ENCODE results near the gene VAPB. TPM values are rescaled to one million over a fixed set of nuclear protein-coding genes. Genes with fewer than 3 reads are reported as not detected.

Gene VAPB
- total RNA-seq, 2 donors from 2014 or later, result 57.4 to 63.5 TPM

DNA sequence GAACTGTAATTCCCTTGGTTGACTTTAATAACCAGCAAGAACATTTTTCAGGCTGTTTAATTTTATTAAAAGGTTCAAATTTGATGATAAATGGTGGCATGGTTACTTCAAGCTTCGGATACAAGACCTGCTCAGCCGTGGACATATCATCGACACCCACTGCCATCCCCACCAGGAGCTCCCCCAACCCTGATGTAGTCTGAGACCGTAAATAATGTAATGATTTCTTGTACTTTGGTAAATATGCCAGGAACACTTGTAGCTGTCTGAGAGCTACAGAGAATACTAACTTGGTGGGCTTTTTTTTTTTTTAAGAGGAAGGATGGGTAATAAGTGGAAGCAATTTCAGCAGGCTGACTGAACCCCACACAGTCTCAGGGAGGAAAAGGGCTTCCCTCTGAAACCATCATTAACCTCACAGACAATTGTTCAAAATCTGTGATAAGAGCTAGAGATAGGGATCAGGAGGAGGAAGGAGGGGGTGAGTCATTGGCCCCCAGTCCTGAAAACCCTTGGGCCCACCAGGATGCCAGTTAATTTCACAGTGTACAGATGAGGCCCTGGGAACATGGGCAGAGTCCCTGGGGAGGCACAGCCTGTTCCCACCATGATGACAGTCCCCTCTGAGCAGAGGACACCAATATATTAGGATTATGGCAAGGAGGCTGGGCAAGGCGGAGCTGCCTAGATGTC is 70.2 kb downstream of the VAPB start:
- Histone ChIP-seq H3K9ac (ENCODE audit: low read depth in 2 of 2, low read length in 2 of 2) (no peak overlapping the region), H3K4me1 (no peaks in the 10 kb centered on the region), H3K27ac (no peak overlapping the region), H3K27me3 (no peaks in the 10 kb centered on the region), H3K36me3 (no peaks in the 10 kb centered on the region), H3K9me3 (no peaks in the 10 kb centered on the region), H3K4me3 (no peak overlapping the region)
- TF ChIP-seq CTCF (IDR thresholded peaks at IDR 0.05), result no peak
- intact Hi-C loops (cut with DNase I), result no loop called here
- no peak for DNase-seq

- intact Hi-C loops (cut with DNase I), result no loop called here
- H3K4me3 ChIP-seq, result no peak overlapping the region
Observed at GRCh38 chr20:58461104-58461503, 72.1 kb downstream of the VAPB start.

DNA sequence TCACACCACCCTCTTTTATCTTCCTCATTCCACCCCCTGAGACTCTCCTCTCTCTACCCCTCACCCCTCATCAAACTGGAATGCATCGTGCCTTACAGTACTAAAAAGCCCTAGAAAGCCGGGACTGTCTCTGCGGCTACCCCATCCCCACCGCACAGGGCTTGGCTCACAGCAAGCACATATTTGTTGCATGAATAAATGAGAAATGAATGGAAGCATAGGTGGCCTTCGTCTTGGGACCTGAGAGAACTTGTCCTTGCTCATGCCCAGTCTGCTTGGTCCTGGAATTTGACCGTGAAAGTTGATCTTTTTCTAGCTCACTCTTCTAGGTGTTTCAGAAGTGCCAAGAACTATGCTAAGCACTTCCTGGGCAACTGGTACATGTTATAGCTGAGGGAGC is 72.9 kb downstream of the VAPB start:
- Histone ChIP-seq H3K27me3 (no peaks in the 10 kb centered on the region), H3K9ac (ENCODE audit: low read depth in 2 of 2, low read length in 2 of 2) (no peak overlapping the region), H3K27ac (no peak overlapping the region), H3K4me1 (no peaks in the 10 kb centered on the region), H3K9me3 (no peaks in the 10 kb centered on the region), H3K4me3 (no peak overlapping the region), H3K36me3 (no peaks in the 10 kb centered on the region)
- intact Hi-C loops (cut with DNase I), result no loop called here
- no peak for TF ChIP-seq CTCF (IDR thresholded peaks at IDR 0.05)
- DNase-seq, result no peak

More at GRCh38 chr20:58461104-58461503, 72.1 kb downstream of the VAPB start:
- H3K36me3 ChIP-seq, result no peaks in the 10 kb centered on the region
- H3K9ac ChIP-seq (ENCODE audit: low read depth in 2 of 2, low read length in 2 of 2), result no peak overlapping the region
- DNase-seq, result no peak
- no peaks in the 10 kb centered on the region for H3K27me3 ChIP-seq
- H3K9me3 ChIP-seq, result no peaks in the 10 kb centered on the region
- no peak for TF ChIP-seq CTCF (IDR thresholded peaks at IDR 0.05)
- no peaks in the 10 kb centered on the region for H3K4me1 ChIP-seq
- H3K27ac ChIP-seq, result no peak overlapping the region

DNA sequence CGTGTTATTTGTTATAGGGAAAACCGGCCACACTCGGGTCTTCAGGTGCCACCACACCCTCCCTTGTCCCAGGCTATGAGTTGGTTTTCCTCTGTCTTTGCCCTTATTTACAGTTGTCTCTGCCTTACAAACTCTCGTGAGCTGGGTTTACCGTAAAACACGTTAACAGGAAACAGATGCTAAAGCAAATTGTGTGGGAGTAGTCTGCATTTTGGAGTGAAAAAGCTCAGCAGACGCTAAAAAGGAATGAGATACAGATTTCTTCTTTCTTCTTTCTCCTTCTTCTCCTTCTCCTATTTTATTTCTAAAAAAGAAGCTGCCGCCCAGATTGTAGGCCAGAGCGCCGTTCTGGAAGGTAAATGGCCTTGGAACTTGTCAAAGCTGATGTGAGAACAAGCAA is 74.2 kb downstream of the VAPB start:
- no peaks in the 10 kb centered on the region for H3K9me3 ChIP-seq
- no peaks in the 10 kb centered on the region for H3K36me3 ChIP-seq
- no peak overlapping the region for H3K27ac ChIP-seq
- no peak overlapping the region for H3K4me3 ChIP-seq
- no peaks in the 10 kb centered on the region for H3K27me3 ChIP-seq
- DNase-seq, result no peak
- intact Hi-C loops (cut with DNase I), result no loop called here
- TF ChIP-seq CTCF (IDR thresholded peaks at IDR 0.05), result no peak
- H3K9ac ChIP-seq (ENCODE audit: low read depth in 2 of 2, low read length in 2 of 2), result no peak overlapping the region
- H3K4me1 ChIP-seq, result no peaks in the 10 kb centered on the region

DNA sequence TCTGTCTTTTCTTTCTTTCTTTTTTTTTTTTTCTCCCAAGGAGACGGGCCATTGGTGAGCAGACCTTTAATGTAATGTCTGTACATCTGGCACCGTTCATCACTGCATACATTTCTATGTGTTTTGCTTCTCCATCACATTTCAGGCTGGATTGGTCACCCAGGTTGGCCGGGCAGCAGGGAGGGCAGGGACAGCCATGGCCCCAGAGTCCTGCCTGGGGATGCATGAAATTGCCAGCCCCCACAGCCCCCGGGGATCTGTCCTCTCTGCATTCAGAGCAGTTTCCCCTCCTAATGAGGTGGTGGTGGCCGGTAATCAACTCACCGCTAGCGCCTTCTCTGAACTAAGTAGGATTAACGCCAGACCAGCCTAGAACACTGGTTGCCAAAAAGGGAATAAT is 75.8 kb downstream of the VAPB start:
- no peaks in the 10 kb centered on the region for H3K9me3 ChIP-seq
- TF ChIP-seq CTCF (IDR thresholded peaks at IDR 0.05), result no peak
- no peaks in the 10 kb centered on the region for H3K27me3 ChIP-seq
- H3K4me1 ChIP-seq, result no peaks in the 10 kb centered on the region
- H3K9ac ChIP-seq (ENCODE audit: low read depth in 2 of 2, low read length in 2 of 2), result no peak overlapping the region
- H3K4me3 ChIP-seq, result no peak overlapping the region
- DNase-seq, result no peak
- H3K27ac ChIP-seq, result no peak overlapping the region
- intact Hi-C loops (cut with DNase I), result no loop called here
- no peaks in the 10 kb centered on the region for H3K36me3 ChIP-seq
